HEK293 (cell line): ENCODE measurements around the gene FBXO36.

ENCODE experiments used
- CTCF ChIP-seq: fragments of 450-650 bp; formaldehyde crosslinking; IDR thresholded peaks from 2 replicates; pipeline ENCODE4 v1.5.1; 2016; ENCODE audit warnings: missing biosample characterization, missing genetic modification characterization
- FEZF1 ChIP-seq: fragments of 450-650 bp; formaldehyde crosslinking; IDR thresholded peaks from 2 replicates; pipeline ENCODE4 v1.5.1; 2016; ENCODE audit warnings: missing biosample characterization, missing genetic modification characterization
- MYNN ChIP-seq: fragments of 450-650 bp; formaldehyde crosslinking; IDR thresholded peaks from 2 replicates; pipeline ENCODE4 v1.5.1; 2016; ENCODE audit warnings: missing biosample characterization, missing genetic modification characterization, borderline replicate concordance
- ZNF423 ChIP-seq: fragments of 450-650 bp; formaldehyde crosslinking; IDR thresholded peaks from 2 replicates; pipeline ENCODE4 v1.5.1; 2016; ENCODE audit warnings: missing biosample characterization, missing genetic modification characterization
- ZNF433 ChIP-seq: fragments of 450-650 bp; formaldehyde crosslinking; IDR thresholded peaks from 2 replicates; pipeline ENCODE4 v1.5.1; 2016; ENCODE audit warnings: missing biosample characterization, missing genetic modification characterization, low read depth
- ZNF549 ChIP-seq: fragments of 450-650 bp; IDR thresholded peaks from 2 replicates; pipeline ENCODE4 v1.5.1; 2018; ENCODE audit warnings: missing biosample characterization, missing genetic modification characterization, mild to moderate bottlenecking, inconsistent platforms, moderate library complexity
- ZNF600 ChIP-seq: fragments of 450-650 bp; formaldehyde crosslinking; IDR thresholded peaks from 2 replicates; pipeline ENCODE4 v1.5.1; 2016; ENCODE audit warnings: missing biosample characterization, missing genetic modification characterization
- ZNF777 ChIP-seq: fragments of 450-650 bp; formaldehyde crosslinking; IDR thresholded peaks from 2 replicates; pipeline ENCODE4 v1.5.1; 2017; ENCODE audit warnings: missing biosample characterization, missing genetic modification characterization, borderline replicate concordance
- ZNF837 ChIP-seq: fragments of 450-650 bp; formaldehyde crosslinking; IDR thresholded peaks from 2 replicates; pipeline ENCODE4 v1.5.1; 2016; ENCODE audit warnings: missing biosample characterization, missing genetic modification characterization
- TF ChIP-seq, protein P1 (sequence below): fragments of 450-650 bp; formaldehyde crosslinking; IDR thresholded peaks from 2 replicates; pipeline ENCODE4 v1.5.1; 2016; ENCODE audit warnings: missing biosample characterization, missing genetic modification characterization
- TF ChIP-seq, protein P2 (sequence below): fragments of 450-650 bp; formaldehyde crosslinking; optimal IDR thresholded peaks from 2 replicates; pipeline ENCODE3; 2016; ENCODE audit warnings: missing biosample characterization, mild to moderate bottlenecking, missing genetic modification characterization
- TF ChIP-seq, protein P3 (sequence below): fragments of 450-650 bp; formaldehyde crosslinking; IDR thresholded peaks from 2 replicates; pipeline ENCODE4 v1.5.1; 2016; ENCODE audit warnings: missing biosample characterization, missing genetic modification characterization
- TF ChIP-seq, protein P4 (sequence below): fragments of 450-650 bp; formaldehyde crosslinking; IDR thresholded peaks from 2 replicates; pipeline ENCODE4 v1.5.1; 2016; ENCODE audit warnings: missing biosample characterization, missing genetic modification characterization, low read depth

DNA sequence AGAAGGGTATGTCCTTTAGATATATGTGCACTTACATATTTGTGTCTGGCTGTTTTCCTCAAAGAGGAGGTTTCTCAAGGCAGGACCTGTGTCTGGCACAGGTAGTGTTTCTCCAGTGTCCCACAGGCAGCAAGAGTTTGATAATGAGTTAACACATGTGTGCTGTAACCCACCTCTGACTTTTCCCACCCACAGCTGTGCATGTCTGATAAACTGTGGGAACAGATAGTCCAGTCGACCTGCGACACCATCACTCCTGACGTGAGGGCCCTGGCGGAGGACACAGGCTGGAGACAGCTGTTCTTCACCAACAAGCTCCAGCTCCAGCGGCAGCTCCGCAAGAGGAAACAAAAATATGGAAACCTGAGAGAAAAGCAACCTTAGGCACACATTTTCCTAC, 88.2 kb downstream of the FBXO36 start:
- TF ChIP-seq, protein P1, sequence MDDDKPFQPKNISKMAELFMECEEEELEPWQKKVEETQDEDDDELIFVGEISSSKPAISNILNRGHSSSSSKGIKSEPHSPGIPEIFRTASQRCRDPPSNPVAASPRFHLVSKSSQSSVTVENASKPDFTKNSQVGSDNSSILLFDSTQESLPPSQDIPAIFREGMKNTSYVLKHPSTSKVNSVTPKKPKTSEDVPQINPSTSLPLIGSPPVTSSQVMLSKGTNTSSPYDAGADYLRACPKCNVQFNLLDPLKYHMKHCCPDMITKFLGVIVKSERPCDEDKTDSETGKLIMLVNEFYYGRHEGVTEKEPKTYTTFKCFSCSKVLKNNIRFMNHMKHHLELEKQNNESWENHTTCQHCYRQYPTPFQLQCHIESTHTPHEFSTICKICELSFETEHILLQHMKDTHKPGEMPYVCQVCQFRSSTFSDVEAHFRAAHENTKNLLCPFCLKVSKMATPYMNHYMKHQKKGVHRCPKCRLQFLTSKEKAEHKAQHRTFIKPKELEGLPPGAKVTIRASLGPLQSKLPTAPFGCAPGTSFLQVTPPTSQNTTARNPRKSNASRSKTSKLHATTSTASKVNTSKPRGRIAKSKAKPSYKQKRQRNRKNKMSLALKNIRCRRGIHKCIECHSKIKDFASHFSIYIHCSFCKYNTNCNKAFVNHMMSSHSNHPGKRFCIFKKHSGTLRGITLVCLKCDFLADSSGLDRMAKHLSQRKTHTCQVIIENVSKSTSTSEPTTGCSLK (tag by site-specific recombination) = no peak
- TF ChIP-seq CTCF = no peak
- TF ChIP-seq ZNF549 (tag by site-specific recombination) = no peak
- no peak for TF ChIP-seq ZNF433 (tag by site-specific recombination)
- TF ChIP-seq MYNN (tag by site-specific recombination) = no peak
- TF ChIP-seq ZNF837 (tag by site-specific recombination) = no peak
- TF ChIP-seq ZNF600 (tag by site-specific recombination) = no peak
- no peak for TF ChIP-seq ZNF423 (tag by site-specific recombination)
- TF ChIP-seq FEZF1 (tag by site-specific recombination) = no peak
- TF ChIP-seq, protein P2, sequence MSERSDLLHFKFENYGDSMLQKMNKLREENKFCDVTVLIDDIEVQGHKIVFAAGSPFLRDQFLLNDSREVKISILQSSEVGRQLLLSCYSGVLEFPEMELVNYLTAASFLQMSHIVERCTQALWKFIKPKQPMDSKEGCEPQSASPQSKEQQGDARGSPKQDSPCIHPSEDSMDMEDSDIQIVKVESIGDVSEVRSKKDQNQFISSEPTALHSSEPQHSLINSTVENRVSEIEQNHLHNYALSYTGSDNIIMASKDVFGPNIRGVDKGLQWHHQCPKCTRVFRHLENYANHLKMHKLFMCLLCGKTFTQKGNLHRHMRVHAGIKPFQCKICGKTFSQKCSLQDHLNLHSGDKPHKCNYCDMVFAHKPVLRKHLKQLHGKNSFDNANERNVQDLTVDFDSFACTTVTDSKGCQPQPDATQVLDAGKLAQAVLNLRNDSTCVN (tag by site-specific recombination) = no peak
- TF ChIP-seq, protein P3, sequence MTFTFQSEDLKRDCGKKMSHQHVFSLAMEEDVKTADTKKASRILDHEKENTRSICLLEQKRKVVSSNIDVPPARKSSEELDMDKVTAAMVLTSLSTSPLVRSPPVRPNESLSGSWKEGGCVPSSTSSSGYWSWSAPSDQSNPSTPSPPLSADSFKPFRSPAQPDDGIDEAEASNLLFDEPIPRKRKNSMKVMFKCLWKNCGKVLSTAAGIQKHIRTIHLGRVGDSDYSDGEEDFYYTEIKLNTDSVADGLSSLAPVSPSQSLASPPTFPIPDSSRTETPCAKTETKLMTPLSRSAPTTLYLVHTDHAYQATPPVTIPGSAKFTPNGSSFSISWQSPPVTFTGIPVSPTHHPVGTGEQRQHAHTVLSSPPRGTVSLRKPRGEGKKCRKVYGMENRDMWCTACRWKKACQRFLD (tag by site-specific recombination) = no peak
- TF ChIP-seq, protein P4, sequence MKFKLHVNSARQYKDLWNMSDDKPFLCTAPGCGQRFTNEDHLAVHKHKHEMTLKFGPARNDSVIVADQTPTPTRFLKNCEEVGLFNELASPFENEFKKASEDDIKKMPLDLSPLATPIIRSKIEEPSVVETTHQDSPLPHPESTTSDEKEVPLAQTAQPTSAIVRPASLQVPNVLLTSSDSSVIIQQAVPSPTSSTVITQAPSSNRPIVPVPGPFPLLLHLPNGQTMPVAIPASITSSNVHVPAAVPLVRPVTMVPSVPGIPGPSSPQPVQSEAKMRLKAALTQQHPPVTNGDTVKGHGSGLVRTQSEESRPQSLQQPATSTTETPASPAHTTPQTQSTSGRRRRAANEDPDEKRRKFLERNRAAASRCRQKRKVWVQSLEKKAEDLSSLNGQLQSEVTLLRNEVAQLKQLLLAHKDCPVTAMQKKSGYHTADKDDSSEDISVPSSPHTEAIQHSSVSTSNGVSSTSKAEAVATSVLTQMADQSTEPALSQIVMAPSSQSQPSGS (tag by site-specific recombination) = no peak
- no peak for TF ChIP-seq ZNF777 (tag by site-specific recombination)
